ENCODE measurements around the gene ALK.

The ALK gene

DNA sequence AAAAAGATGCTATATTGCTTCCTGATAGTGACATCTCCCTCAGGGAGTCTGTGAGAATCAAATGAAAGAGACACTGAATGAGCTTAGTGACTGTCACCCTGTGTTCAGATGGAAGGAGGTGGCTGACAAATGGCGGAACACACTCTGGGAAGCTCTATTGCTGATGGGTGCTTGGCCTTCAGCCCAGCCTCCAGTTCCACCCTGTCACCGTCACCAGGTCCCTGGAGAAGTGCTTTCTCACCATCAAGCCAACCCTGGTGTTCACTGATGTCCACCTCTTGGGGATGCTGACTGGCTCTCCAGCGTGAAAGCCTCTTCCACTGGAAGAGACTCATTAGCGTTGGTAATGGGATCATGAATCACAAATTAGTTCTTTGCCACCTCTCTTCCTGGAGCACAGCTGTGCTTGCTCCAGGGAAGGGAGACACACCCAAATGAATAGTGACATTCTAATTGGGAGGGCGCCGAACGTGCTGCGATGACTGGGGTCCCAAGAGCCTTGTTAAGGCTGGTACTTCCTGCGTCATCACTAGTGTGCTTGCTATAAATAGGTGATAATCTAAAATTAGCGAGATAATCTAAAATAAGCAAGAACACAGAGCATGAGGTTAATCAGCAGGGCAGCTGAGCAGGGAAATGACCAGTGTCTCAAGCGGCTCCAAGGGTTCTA, 652.2 kb downstream of the ALK start:
- DNase-seq (no peak), ATAC-seq (ENCODE audit: insufficient read depth, low read depth) (no peak)
- Histone ChIP-seq H3K27ac (ENCODE audit: low read length) (no peak overlapping the region), H3K79me2 (ENCODE audit: insufficient read depth, low read length) (no peaks in the 10 kb centered on the region), H3K4me2 (ENCODE audit: insufficient read depth, low read length) (no peak overlapping the region), H3K9me3 (ENCODE audit: insufficient read depth, low read length, severe bottlenecking) (no peaks in the 10 kb centered on the region), H3K4me3 (ENCODE audit: low read depth in 1 of 2, low read length in 2 of 2) (no peak overlapping the region), H3K4me1 (ENCODE audit: insufficient read depth, low read length) (no peaks in the 10 kb centered on the region), H4K20me1 (ENCODE audit: insufficient read depth, low read length) (no peaks in the 10 kb centered on the region; the same call in 1 of the 2 replicates), H3K9ac (ENCODE audit: low read depth, low read length) (no peak overlapping the region), H3K36me3 (ENCODE audit: insufficient read depth, low read length) (no peaks in the 10 kb centered on the region), H3K27me3 (ENCODE audit: insufficient read depth, low read length, poor library complexity) (peaks cover 7% of the 10 kb centered on the region), H2AFZ (ENCODE audit: low read depth, low read length) (no peak overlapping the region)
- TF ChIP-seq, protein P1, sequence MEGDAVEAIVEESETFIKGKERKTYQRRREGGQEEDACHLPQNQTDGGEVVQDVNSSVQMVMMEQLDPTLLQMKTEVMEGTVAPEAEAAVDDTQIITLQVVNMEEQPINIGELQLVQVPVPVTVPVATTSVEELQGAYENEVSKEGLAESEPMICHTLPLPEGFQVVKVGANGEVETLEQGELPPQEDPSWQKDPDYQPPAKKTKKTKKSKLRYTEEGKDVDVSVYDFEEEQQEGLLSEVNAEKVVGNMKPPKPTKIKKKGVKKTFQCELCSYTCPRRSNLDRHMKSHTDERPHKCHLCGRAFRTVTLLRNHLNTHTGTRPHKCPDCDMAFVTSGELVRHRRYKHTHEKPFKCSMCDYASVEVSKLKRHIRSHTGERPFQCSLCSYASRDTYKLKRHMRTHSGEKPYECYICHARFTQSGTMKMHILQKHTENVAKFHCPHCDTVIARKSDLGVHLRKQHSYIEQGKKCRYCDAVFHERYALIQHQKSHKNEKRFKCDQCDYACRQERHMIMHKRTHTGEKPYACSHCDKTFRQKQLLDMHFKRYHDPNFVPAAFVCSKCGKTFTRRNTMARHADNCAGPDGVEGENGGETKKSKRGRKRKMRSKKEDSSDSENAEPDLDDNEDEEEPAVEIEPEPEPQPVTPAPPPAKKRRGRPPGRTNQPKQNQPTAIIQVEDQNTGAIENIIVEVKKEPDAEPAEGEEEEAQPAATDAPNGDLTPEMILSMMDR (IDR thresholded peaks at IDR 0.05; ENCODE audit: borderline replicate concordance, extremely low read depth, low read length, poor library complexity, severe bottlenecking) = no peak
- TF ChIP-seq EZH2 (IDR thresholded peaks at IDR 0.05; ENCODE audit: borderline replicate concordance, low read depth, low read length, severe bottlenecking) = no peak

DNA sequence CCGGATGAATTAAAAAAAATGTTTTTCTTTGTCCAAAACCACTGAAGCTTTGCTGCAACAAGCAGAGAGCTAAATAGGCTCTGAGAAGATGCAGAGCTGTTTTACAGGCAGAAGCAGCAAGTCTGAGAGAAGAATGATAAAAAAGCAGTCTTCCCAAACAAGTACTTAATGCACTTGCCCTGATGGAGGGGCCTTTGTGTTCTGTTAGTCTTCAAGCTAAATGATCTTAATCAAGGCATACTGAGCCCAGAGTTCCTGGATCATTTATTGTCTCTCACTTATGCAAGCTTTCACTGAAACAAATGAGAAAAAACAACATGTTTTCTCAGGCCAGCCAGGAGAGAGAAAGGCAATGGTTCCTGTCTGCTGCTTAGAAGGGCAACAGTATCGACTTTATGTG, 653.7 kb downstream of the ALK start:
- no peaks in the 10 kb centered on the region for H3K36me3 ChIP-seq (ENCODE audit: insufficient read depth, low read length)
- H2AFZ ChIP-seq (ENCODE audit: low read depth, low read length) = no peak overlapping the region
- no peak overlapping the region for H3K9ac ChIP-seq (ENCODE audit: low read depth, low read length)
- TF ChIP-seq, protein P1 (IDR thresholded peaks at IDR 0.05; ENCODE audit: borderline replicate concordance, extremely low read depth, low read length, poor library complexity, severe bottlenecking) = no peak
- no peak for TF ChIP-seq EZH2 (IDR thresholded peaks at IDR 0.05; ENCODE audit: borderline replicate concordance, low read depth, low read length, severe bottlenecking)
- H3K4me3 ChIP-seq (ENCODE audit: low read depth in 1 of 2, low read length in 2 of 2) = no peak overlapping the region
- H3K27me3 ChIP-seq (ENCODE audit: insufficient read depth, low read length, poor library complexity) = no peaks in the 10 kb centered on the region
- H3K27ac ChIP-seq (ENCODE audit: low read length) = no peak overlapping the region
- H4K20me1 ChIP-seq (ENCODE audit: insufficient read depth, low read length) = no peaks in the 10 kb centered on the region
- ATAC-seq (ENCODE audit: insufficient read depth, low read depth) (no peak), DNase-seq (no peak)
- no peaks in the 10 kb centered on the region for H3K79me2 ChIP-seq (ENCODE audit: insufficient read depth, low read length)
- H3K4me1 ChIP-seq (ENCODE audit: insufficient read depth, low read length) = no peaks in the 10 kb centered on the region
- no peaks in the 10 kb centered on the region for H3K9me3 ChIP-seq (ENCODE audit: insufficient read depth, low read length, severe bottlenecking)
- no peak overlapping the region for H3K4me2 ChIP-seq (ENCODE audit: insufficient read depth, low read length)

DNA sequence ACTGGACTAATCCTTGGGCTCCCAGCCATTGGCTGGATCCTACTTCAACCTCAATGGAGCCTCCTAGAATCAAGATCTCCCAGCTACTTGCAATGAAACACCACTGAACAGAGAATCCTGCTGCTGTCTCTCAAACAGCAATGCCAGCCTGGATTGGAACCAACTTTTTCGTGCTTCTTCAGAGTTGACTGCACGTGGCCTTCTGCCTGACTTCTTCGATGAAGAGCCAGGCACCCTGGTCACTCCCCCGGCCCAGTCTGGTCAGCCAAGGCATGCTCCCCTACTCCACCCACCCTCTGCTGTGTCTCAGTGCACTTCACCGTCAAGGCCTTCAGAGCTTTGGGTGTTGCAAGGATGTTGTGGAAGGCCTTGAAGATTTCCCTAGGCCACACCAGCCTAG, 657.5 kb downstream of the ALK start:
- no peak overlapping the region for H3K27ac ChIP-seq (ENCODE audit: low read length)
- no peak for ATAC-seq (ENCODE audit: insufficient read depth, low read depth)
- no peaks in the 10 kb centered on the region for H4K20me1 ChIP-seq (ENCODE audit: insufficient read depth, low read length)
- no peaks in the 10 kb centered on the region for H3K79me2 ChIP-seq (ENCODE audit: insufficient read depth, low read length)
- no peak overlapping the region for H3K4me3 ChIP-seq (ENCODE audit: low read depth in 1 of 2, low read length in 2 of 2)
- DNase-seq = no peak
- H3K27me3 ChIP-seq (ENCODE audit: insufficient read depth, low read length, poor library complexity) = peaks cover 4% of the 10 kb centered on the region
- H3K9ac ChIP-seq (ENCODE audit: low read depth, low read length) = no peak overlapping the region
- H2AFZ ChIP-seq (ENCODE audit: low read depth, low read length) = no peak overlapping the region
- TF ChIP-seq EZH2 (IDR thresholded peaks at IDR 0.05; ENCODE audit: borderline replicate concordance, low read depth, low read length, severe bottlenecking) = no peak
- TF ChIP-seq, protein P1 (IDR thresholded peaks at IDR 0.05; ENCODE audit: borderline replicate concordance, extremely low read depth, low read length, poor library complexity, severe bottlenecking) = no peak
- no peaks in the 10 kb centered on the region for H3K36me3 ChIP-seq (ENCODE audit: insufficient read depth, low read length)
- no peak overlapping the region for H3K4me2 ChIP-seq (ENCODE audit: insufficient read depth, low read length)
- H3K4me1 ChIP-seq (ENCODE audit: insufficient read depth, low read length) = no peaks in the 10 kb centered on the region
- no peaks in the 10 kb centered on the region for H3K9me3 ChIP-seq (ENCODE audit: insufficient read depth, low read length, severe bottlenecking)

All from DND-41 (cell line).